Muscle of leg (tissue), 11 donors: ENCODE measurements around the gene BACE1-AS. TPM values are rescaled to one million over a fixed set of nuclear protein-coding genes. Genes with fewer than 3 reads are reported as not detected.

Experiments used
- DNase-seq: peaks from one replicate; pipeline ENCODE4 v3.0.0; 2013
- H3K27ac ChIP-seq: one replicate; pipeline ENCODE4 v1.5.1; 2013; ENCODE audit warnings: mild to moderate bottlenecking, low read length, control low read depth
- H3K27me3 ChIP-seq: one replicate; pipeline ENCODE4 v1.6.1; 2013; ENCODE audit warnings: low read length; ENCODE audit not compliant: control insufficient read depth, insufficient read depth
- H3K36me3 ChIP-seq: one replicate; pipeline ENCODE4 v1.6.1; 2013; ENCODE audit warnings: low read length; ENCODE audit not compliant: control insufficient read depth, insufficient read depth
- H3K4me1 ChIP-seq: one replicate; pipeline ENCODE4 v1.6.1; 2013; ENCODE audit warnings: low read length; ENCODE audit not compliant: control insufficient read depth, insufficient read depth
- H3K4me3 ChIP-seq: one replicate; pipeline ENCODE4 v1.5.1; 2013; ENCODE audit warnings: low read length, control low read depth
- H3K9me3 ChIP-seq: replicated peaks from 2 replicates; pipeline ENCODE4 v1.6.1; 2013; ENCODE audit warnings: low read depth, low read length; ENCODE audit not compliant: control insufficient read depth
- WGBS: methylation state at CpG from one replicate; pipeline ENCODE4 v1.1.5; 2013; ENCODE audit warnings: missing lambda C conversion rate; ENCODE audit not compliant: insufficient coverage; 5-methylcytosine and 5-hydroxymethylcytosine counted together
- polyA plus RNA-seq, 8 donors: library from polyadenylated mRNA; unstranded; fragments of 120-200 nt; gene quantifications; one replicate each; pipeline versions ENCODE4 v1.2.1 to v1.2.3, GENCODE V29; 2013; ENCODE audit warnings: inconsistent platforms in 1 of 8, low replicate concordance in 1 of 8; ENCODE audit not compliant: insufficient read length in 8 of 8, insufficient read depth in 1 of 8
- total RNA-seq: library from RNA; stranded (reverse); fragments of 120-200 nt; gene quantifications from one replicate; pipeline ENCODE4 v1.2.4, GENCODE V29; 2013

The BACE1-AS gene
- total and polyA plus RNA-seq, 9 donors = 5.9 to 14.7 (median 11.6) TPM

GRCh38 chr11:117334896-117335295 is 43.8 kb downstream of the BACE1-AS start:
- DNase-seq = no peak
- peaks cover 14% of the 10 kb centered on the region for H3K36me3 ChIP-seq
- H3K9me3 ChIP-seq = no peaks in the 10 kb centered on the region
- H3K27me3 ChIP-seq = no peaks in the 10 kb centered on the region
- no peaks in the 10 kb centered on the region for H3K4me1 ChIP-seq
- WGBS = 80% methylated on average over 1 of the region's 6 CpGs
- no peak overlapping the region for H3K27ac ChIP-seq
- H3K4me3 ChIP-seq = no peak overlapping the region

DNA sequence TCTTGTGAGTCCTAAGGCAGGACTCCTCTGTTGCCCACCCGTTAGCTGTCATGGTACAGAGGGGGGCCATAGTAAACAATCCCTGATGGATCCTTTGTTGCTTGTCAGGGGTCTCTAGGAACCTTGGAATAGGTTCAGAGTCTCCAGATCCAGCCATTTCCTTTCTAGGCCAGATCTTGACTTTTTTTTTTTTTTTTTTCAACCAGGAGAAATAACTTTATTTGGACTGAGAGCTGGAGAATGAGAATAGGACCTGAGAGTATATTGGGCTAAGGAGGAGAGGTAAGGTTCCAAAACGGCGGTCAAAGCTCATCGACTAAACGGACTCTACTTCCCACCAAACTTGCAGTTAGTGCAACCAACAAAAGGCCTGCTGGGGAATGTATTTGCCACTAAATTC is 44.3 kb downstream of the BACE1-AS start:
- H3K36me3 ChIP-seq = peaks cover 19% of the 10 kb centered on the region
- WGBS = 80% methylated on average over 1 of the region's 5 CpGs
- H3K27ac ChIP-seq = no peak overlapping the region
- H3K4me1 ChIP-seq = no peaks in the 10 kb centered on the region
- H3K9me3 ChIP-seq = no peaks in the 10 kb centered on the region
- no peak overlapping the region for H3K4me3 ChIP-seq
- DNase-seq = no peak
- H3K27me3 ChIP-seq = no peaks in the 10 kb centered on the region

- Histone ChIP-seq H3K9me3 (no peaks in the 10 kb centered on the region), H3K27me3 (no peaks in the 10 kb centered on the region), H3K4me1 (no peaks in the 10 kb centered on the region), H3K4me3 (no peak overlapping the region), H3K36me3 (peaks cover 27% of the 10 kb centered on the region), H3K27ac (no peak overlapping the region)
- no peak for DNase-seq
- no CpG with 5 or more reads among the region's 4 CpGs for WGBS
Observed at GRCh38 chr11:117337076-117337475, 45.9 kb downstream of the BACE1-AS start.

Other genes starting within 250 kb of the BACE1-AS start
- 20.0 TPM for gene SIK3, start 192.9 kb upstream of the BACE1-AS start, total RNA-seq
- gene SIK3, start 192.9 kb upstream of the BACE1-AS start, polyA plus RNA-seq = 10 to 100 TPM; 24.3 to 35.0 (median 30.2) TPM
- gene PAFAH1B2, start 147.1 kb upstream of the BACE1-AS start, total RNA-seq = 59.8 TPM
- gene PAFAH1B2, start 147.1 kb upstream of the BACE1-AS start, polyA plus RNA-seq = 10 to 100 TPM; 33.2 to 57.2 (median 48.5) TPM
- 14.8 TPM for gene SIDT2, start 112.6 kb upstream of the BACE1-AS start, total RNA-seq
- 10 to 100 TPM; 19.9 to 39.3 (median 30.4) TPM for gene SIDT2, start 112.6 kb upstream of the BACE1-AS start, polyA plus RNA-seq
- 95.4 TPM for gene TAGLN, start 92.0 kb upstream of the BACE1-AS start, total RNA-seq
- gene TAGLN, start 92.0 kb upstream of the BACE1-AS start, polyA plus RNA-seq = 100 to 1,000 TPM in 7 of 8 donors, 10 to 100 TPM in 1; 98.5 to 140 (median 113) TPM
- 19.2 TPM for gene PCSK7, start 59.3 kb upstream of the BACE1-AS start, total RNA-seq
- 10 to 100 TPM; 21.1 to 33.7 (median 23.3) TPM for gene PCSK7, start 59.3 kb upstream of the BACE1-AS start, polyA plus RNA-seq
- 11.0 TPM for gene RNF214, start 58.7 kb upstream of the BACE1-AS start, total RNA-seq
- 10 to 100 TPM; 14.4 to 19.4 (median 17.5) TPM for gene RNF214, start 58.7 kb upstream of the BACE1-AS start, polyA plus RNA-seq
- 16.6 TPM for gene BACE1, start 24.9 kb downstream of the BACE1-AS start, total RNA-seq
- 10 to 100 TPM; 30.1 to 40.8 (median 36.7) TPM for gene BACE1, start 24.9 kb downstream of the BACE1-AS start, polyA plus RNA-seq
- gene CEP164, start 36.5 kb downstream of the BACE1-AS start, total RNA-seq = 17.3 TPM
- gene CEP164, start 36.5 kb downstream of the BACE1-AS start, polyA plus RNA-seq = 10 to 100 TPM; 10.4 to 17.2 (median 14.5) TPM